ENCODE measurements around the gene FCN3.

GRCh38 chr1:27379564-27380122 lies 5.0 kb upstream of the FCN3 start:
- TF ChIP-seq POLR2AphosphoS5 (IDR thresholded peaks at IDR 0.05; ENCODE audit: low read depth, low read length) (no peak), SPI1 (IDR thresholded peaks at IDR 0.05; ENCODE audit: low read depth, low read length) (no peak)
